ENCODE measurements around the gene MAPKAP1.

The MAPKAP1 gene

GRCh38 chr9:125617087-125617486, 89.9 kb downstream of the MAPKAP1 start:
- Histone ChIP-seq H4K20me1 (ENCODE audit: insufficient read depth, low read length) (no peaks in the 10 kb centered on the region), H3K79me2 (ENCODE audit: insufficient read depth, low read length) (peaks cover 23% of the 10 kb centered on the region)
- no peak for TF ChIP-seq EZH2 (IDR thresholded peaks at IDR 0.05; ENCODE audit: borderline replicate concordance, low read length)
- no peak for TF ChIP-seq CTCF (IDR thresholded peaks at IDR 0.05; ENCODE audit: low read length)

GRCh38 chr9:125613141-125613540, 93.9 kb downstream of the MAPKAP1 start:
- Histone ChIP-seq H3F3A (ENCODE audit: insufficient read depth, low read length) (no peaks in the 10 kb centered on the region), H3K4me3 (ENCODE audit: low read depth, low read length, poor library complexity, severe bottlenecking) (no peak overlapping the region), H4K20me1 (ENCODE audit: insufficient read depth, low read length) (no peaks in the 10 kb centered on the region), H2AFZ (ENCODE audit: low read length) (no peak overlapping the region), H3K9me3 (ENCODE audit: low read length) (no peaks in the 10 kb centered on the region), H3K9ac (ENCODE audit: low read length) (no peak overlapping the region), H3K79me2 (ENCODE audit: insufficient read depth, low read length) (peaks cover 15% of the 10 kb centered on the region), H3K4me2 (ENCODE audit: low read length) (no peak overlapping the region), H3K27ac (ENCODE audit: low read depth, low read length, poor library complexity, severe bottlenecking) (no peak overlapping the region), H3K9me2 (ENCODE audit: low read depth, low read length) (no peaks in the 10 kb centered on the region), H3K4me1 (ENCODE audit: insufficient read depth, low read length, severe bottlenecking) (no peaks in the 10 kb centered on the region), H3K27me3 (ENCODE audit: insufficient read depth, low read length) (no peaks in the 10 kb centered on the region), H3K36me3 (ENCODE audit: insufficient read depth, low read length) (no peaks in the 10 kb centered on the region)
- TF ChIP-seq CTCF (IDR thresholded peaks at IDR 0.05; ENCODE audit: low read length) = no peak
- no peak for TF ChIP-seq EZH2 (IDR thresholded peaks at IDR 0.05; ENCODE audit: borderline replicate concordance, low read length)

More at GRCh38 chr9:125617087-125617486, 89.9 kb downstream of the MAPKAP1 start:
- no peaks in the 10 kb centered on the region for H3K9me3 ChIP-seq (ENCODE audit: low read length)
- H3F3A ChIP-seq (ENCODE audit: insufficient read depth, low read length) = no peaks in the 10 kb centered on the region
- no peak overlapping the region for H3K9ac ChIP-seq (ENCODE audit: low read length)
- H3K4me2 ChIP-seq (ENCODE audit: low read length) = no peak overlapping the region
- no peaks in the 10 kb centered on the region for H3K36me3 ChIP-seq (ENCODE audit: insufficient read depth, low read length)
- no peak overlapping the region for H3K27ac ChIP-seq (ENCODE audit: low read depth, low read length, poor library complexity, severe bottlenecking)
- H3K4me3 ChIP-seq (ENCODE audit: low read depth, low read length, poor library complexity, severe bottlenecking) = no peak overlapping the region
- H3K9me2 ChIP-seq (ENCODE audit: low read depth, low read length) = no peaks in the 10 kb centered on the region
- H3K27me3 ChIP-seq (ENCODE audit: insufficient read depth, low read length) = no peaks in the 10 kb centered on the region
- no peaks in the 10 kb centered on the region for H3K4me1 ChIP-seq (ENCODE audit: insufficient read depth, low read length, severe bottlenecking)
- H2AFZ ChIP-seq (ENCODE audit: low read length) = no peak overlapping the region

GRCh38 chr9:125612616-125613015, 94.4 kb downstream of the MAPKAP1 start:
- Histone ChIP-seq H3K27me3 (ENCODE audit: insufficient read depth, low read length) (no peaks in the 10 kb centered on the region), H3K4me1 (ENCODE audit: insufficient read depth, low read length, severe bottlenecking) (no peaks in the 10 kb centered on the region), H2AFZ (ENCODE audit: low read length) (no peak overlapping the region), H3K9me2 (ENCODE audit: low read depth, low read length) (no peaks in the 10 kb centered on the region), H3K79me2 (ENCODE audit: insufficient read depth, low read length) (peaks cover 15% of the 10 kb centered on the region), H3F3A (ENCODE audit: insufficient read depth, low read length) (no peaks in the 10 kb centered on the region), H3K9me3 (ENCODE audit: low read length) (no peaks in the 10 kb centered on the region), H3K9ac (ENCODE audit: low read length) (no peak overlapping the region), H3K4me2 (ENCODE audit: low read length) (no peak overlapping the region), H3K36me3 (ENCODE audit: insufficient read depth, low read length) (no peaks in the 10 kb centered on the region), H3K27ac (ENCODE audit: low read depth, low read length, poor library complexity, severe bottlenecking) (no peak overlapping the region), H3K4me3 (ENCODE audit: low read depth, low read length, poor library complexity, severe bottlenecking) (no peak overlapping the region), H4K20me1 (ENCODE audit: insufficient read depth, low read length) (no peaks in the 10 kb centered on the region)
- no peak for TF ChIP-seq EZH2 (IDR thresholded peaks at IDR 0.05; ENCODE audit: borderline replicate concordance, low read length)
- TF ChIP-seq CTCF (IDR thresholded peaks at IDR 0.05; ENCODE audit: low read length) = no peak
